Measurements from ENCODE around the gene ZNF146.

GRCh38 chr19:36246006-36246481 is 31.1 kb downstream of the ZNF146 start:
- TF ChIP-seq, protein P1, sequence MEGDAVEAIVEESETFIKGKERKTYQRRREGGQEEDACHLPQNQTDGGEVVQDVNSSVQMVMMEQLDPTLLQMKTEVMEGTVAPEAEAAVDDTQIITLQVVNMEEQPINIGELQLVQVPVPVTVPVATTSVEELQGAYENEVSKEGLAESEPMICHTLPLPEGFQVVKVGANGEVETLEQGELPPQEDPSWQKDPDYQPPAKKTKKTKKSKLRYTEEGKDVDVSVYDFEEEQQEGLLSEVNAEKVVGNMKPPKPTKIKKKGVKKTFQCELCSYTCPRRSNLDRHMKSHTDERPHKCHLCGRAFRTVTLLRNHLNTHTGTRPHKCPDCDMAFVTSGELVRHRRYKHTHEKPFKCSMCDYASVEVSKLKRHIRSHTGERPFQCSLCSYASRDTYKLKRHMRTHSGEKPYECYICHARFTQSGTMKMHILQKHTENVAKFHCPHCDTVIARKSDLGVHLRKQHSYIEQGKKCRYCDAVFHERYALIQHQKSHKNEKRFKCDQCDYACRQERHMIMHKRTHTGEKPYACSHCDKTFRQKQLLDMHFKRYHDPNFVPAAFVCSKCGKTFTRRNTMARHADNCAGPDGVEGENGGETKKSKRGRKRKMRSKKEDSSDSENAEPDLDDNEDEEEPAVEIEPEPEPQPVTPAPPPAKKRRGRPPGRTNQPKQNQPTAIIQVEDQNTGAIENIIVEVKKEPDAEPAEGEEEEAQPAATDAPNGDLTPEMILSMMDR (optimal IDR thresholded peaks at IDR 0.05 in 1 of 3, IDR thresholded peaks at IDR 0.05 in 1 of 3, conservative IDR thresholded peaks at IDR 0.05 in 1 of 3; ENCODE audit: extremely low read depth in 1 of 3, insufficient read depth in 2 of 3, low read length in 3 of 3), result no peak
- no peak for TF ChIP-seq EZH2 (IDR thresholded peaks at IDR 0.05; ENCODE audit: low read length)

Data from keratinocyte (primary cell).